Measurements from ENCODE around the gene STK4.

Gene STK4

DNA sequence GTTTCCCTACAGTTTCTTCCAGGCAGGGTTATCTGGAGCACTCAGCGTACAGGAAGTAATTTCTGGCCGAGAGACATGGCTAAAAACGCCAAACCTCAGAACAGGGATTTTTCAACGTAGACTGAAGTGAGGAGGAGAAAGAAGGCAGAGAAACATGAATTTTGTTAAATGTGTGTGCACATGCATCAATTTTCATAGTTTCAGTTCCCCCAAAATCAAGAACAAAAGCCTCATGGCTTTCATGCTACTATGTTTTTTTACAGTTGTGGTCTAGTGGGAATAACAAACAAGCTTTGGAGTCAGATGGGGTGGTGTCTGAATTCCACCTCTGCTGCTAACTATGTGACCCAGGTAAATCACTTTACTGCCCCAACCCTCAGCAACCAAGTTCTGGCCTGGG is 11.0 kb upstream of the STK4 start:
- DNase-seq, result no peak

DNA sequence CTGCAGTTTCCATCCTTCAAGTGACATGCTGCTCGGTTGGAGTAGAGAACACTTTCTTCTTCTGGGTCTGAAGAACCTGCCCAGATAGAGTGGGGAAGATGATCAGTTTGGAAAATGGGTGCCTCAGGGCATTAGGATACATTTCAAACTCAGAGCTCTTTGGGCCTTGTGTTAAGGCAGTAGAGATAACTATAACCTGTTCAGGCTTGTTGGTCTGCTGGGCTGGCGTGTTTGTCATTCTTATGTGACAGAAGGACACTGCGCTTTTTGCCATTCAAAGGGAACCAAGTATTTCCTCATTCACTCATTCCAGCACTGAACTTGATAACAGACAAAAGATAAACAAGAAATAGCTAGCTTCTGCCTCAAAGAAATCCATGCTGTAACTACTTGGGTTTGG is 9.9 kb upstream of the STK4 start:
- DNase-seq, result no peak

DNA sequence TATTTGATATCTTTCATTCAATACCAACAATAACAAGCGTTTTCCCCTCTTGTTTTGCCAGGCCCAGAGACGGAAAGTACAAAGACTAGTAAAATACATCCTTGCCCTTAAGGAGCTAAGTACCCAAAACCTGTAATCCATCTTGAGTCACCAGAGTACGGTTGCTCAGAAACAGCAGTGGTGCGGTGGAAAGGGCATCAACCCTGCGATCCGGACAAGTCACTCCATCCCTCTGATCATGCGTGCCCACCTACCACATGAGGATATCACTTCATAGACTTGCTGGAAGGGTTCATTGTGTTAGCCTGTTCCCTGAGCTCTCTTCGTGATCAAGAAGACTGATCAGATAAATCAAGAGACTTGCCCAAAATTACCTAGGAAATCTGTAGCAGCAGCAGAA is 8.0 kb upstream of the STK4 start:
- DNase-seq, result no peak

DNA sequence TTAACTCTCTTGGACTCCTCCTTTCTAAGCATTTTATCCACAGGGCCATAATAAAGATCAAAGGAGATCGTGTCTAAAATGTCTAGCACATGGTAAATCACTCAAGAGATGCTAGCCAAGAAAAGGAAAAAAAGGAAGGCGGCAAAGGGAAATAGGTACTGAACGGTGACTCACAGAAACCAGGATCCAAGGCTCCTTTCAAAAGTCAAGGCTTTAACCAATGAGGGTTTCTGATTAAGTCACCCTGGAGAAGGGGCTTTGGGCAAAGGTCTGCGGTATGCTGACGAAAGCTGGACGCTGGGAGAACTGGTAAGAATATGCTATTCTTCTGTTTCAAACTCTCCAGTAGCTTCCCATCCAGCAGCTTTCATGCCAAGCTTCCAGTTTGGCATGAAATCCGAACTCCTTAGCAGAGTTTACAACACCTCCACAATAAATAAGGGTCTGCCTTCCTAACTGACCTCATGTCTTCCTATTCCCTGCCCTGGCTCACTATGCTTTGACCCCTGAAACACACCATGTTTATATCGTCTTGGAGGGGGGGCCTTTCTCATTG is 7.2 kb upstream of the STK4 start:
- DNase-seq, result no peak

DNA sequence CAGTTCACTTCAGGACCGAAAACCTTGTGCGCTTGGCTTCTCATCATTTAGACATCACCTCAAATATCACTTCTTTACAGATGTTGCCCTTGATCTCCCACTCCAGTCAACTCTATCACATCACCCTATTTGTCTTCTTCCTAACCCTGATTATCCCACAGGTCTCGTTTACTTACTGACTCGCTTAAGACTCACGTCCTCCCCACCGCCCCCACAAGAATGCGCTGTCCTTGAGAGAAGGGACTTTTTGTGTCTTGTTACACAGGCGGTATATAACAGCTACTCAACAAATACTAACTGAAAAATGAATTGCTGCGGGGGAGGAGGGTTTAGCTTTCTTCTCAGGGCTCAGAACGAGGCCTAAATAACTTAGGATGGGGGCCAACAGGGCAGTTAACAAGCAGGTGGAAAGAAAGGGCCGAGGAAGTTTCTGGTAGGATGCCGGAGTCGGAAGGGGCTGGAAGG is 6.6 kb upstream of the STK4 start:
- peak; percentile 67 for DNase-seq

DNA sequence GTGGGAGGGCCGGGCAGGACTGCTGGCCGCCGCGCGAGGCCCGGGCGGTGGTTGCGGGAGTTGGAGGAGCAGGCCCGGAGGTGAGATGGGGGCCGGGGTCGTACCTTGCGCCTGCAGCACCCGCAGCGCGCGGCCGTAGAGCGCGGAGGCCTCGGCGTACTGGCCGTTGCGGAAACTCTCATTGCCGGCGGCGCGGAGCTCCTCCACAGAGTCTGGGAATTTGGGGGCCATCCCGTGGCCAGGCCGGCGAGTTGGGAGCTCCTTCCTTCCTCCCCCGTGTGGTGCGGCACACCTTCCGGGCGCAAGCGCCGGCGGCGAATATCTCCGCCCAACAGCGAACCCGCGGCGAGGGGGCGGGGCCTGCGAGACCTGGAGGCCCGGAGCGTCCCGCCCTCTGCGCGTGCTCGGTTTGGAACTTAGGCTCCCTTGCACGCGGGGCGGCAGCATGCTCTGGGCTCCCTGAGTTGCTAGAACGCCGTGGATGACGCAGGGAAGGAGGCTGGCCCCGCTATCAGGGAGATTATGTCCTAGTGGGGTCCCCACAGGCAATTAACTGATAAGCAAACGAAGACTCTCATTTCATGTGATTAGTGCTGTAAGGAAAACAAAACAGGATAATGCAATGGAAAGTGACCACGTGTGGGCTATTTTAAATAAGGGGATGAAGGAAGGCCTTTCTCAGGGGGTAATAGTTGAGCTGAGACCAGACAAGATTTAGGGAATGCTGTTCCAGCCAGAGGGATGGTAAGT is 6.0 kb upstream of the STK4 start, which contains the start of gene TOMM34:
Gene TOMM34 (minus strand): TSS at position 295 of the 750 bp plus-strand sequence. CDS start 64 bp downstream, at position 231.
- peak; percentile 98 for DNase-seq

DNA sequence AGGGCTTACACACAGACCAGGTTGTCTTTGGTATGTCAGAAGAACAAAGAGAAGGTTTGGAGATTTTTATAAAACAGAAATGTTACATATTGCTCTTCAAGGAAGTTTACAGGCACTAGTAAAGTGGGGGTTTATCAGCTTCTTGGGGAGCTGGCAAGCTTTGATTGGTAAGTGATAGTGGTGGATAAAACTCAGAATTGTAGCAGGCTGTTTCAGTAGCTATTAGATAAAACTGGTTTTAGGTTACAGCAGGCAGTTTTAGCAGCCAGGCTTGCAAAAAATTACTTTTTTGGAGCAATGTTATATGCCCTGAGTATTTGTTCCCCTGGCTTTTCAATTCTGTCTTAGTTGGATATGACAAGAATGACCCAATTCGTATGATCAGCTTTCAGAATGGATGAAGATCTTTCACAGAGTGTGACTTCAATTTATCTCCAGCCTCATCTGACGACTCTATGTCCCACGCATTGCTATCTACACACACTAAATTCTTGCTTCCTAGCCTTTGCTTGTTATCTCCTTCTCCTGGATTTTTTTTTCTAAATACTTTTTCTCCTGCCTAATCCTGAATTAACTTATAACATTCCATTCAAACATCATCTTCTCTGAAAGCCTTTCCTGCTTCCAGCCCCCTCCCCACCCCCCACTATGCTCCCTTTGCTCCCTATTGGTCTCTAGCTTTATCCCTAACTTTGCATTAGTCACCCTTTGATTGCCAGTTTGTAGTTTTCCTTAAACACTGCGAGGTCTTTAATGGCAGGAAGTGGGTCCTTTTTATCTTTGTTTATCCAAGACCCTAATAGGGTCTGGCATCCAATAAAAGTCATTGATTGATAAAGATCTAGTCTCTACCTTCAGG is 5.1 kb upstream of the STK4 start:
- DNase-seq, result peak; percentile 57

DNA sequence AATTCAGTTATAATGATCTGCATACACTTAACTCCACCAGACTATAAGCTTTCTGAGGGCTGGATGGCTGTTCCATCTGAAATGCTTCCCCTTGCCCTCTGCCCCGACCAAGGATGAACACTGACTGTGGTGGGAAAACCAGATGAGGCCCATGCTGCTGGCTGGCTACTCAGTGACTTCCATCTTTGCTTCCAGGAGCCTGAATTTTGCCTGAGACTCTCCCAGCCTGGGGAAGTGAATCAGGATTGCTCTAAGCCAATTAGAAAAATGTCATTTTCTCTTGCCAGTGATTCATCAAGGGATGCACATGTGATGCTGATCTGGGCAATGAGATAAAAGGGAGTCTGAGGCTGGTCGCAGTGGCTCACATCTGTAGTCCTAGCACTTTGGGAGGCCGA is 4.4 kb upstream of the STK4 start:
- DNase-seq, result peak; percentile 37

DNA sequence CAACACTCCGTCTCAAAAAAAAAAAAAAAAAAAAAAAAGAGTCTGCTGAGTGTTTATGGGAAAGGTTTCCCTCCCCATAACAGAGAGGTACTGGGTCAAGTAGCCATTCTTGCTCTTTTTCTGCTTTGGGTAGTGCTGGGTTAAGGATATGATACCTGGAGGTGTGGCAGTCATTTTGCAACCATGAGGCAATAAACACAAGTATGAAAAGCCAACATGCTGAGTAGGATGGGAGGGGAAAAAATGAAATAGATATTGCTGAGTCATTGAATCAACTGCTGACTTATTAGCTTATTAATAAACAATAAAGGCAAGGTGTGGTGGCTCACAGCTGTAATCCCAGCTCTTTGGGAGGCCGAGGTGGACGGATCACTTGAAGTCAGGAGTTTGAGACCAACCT is 3.8 kb upstream of the STK4 start:
- peak; percentile 22 for DNase-seq

DNA sequence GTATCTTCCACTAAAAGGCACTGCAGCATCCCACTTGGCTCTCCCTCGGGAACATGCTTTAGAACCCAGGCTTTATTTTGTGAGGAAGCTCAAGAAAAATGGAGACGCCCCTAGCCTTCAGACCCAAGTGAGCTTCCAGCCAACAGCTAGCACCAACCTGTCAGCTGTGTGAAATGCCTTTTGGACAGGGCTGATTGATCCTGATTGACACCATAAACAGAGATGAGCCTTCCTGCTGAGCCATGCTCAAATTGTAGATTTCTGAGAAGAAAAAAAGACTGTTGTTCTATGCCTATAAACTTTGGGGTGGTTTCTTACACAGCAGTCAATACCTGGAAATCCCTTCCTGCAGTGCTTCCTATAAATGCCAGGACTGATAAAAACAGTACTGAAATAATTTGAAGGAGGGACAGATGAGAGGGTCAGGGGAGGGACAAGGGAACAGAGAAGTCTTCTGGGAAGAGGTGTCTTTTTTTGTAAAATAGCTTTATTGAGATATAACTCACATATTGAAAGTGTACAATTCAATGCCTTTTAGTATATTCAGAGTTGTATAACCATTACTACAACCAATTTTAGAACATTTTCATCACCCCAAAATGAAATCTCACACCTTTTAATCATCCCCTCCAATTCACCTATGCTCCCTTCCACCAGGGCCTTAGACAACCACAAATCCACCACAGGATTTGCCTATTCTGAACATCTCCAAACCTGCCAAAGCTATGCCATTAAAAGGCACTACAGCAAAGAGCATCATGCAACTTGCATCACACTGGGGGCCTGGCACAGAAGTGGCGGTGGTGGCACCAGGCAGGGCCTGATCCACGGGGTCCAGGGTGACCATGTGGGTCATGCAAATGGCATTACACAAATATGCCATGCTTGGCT is 2.7 kb upstream of the STK4 start:
- DNase-seq, result peak; percentile 14

DNA sequence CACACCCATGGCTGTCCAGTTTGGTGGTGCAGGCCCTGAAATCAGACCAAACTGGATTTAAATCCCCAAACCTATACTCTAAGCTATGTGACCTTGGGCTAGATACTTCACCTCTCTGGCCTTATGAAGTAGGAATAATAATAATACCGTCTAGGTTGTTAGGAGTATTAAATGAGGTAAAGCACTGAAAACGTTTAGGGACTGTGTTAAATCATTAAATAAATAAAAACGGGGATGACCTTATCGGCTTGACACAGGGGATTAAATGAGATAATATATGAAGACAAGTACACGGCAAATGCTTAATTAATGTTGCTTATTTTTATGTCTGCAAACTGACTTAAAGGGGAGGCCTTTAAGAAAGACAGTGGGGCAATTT is 672 bp upstream of the STK4 start:
- DNase-seq, result no peak

DNA sequence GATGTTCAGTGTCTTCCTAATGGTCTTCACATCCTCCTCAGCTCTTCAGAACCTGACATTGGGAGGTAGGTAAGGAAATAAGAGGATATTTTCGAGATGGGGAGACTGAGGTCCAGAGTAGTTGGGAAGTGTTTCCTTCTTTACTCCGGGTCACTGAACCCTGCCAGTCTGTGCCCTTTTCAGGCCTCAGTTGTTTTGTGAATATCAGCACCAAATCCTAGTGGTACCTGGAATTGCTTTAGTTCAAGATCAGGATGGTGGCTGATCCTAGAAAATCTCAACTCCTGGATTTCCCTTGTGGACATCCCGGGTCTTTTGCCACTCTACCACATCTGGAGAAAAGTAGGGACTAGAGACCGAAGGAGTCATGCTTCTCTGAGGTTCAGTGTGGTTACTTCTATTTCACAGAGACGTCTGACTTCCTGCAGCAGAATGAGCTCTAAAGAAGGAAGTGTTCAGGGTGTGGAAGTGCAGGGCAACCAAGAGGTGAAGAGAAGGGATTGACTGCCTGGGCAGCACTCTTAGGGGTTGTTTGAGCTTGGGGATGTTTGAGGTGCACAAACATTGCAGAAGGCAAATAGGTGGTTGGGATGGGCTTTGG is 995 bp downstream of the STK4 start:
- peak; percentile 73 for DNase-seq

DNA sequence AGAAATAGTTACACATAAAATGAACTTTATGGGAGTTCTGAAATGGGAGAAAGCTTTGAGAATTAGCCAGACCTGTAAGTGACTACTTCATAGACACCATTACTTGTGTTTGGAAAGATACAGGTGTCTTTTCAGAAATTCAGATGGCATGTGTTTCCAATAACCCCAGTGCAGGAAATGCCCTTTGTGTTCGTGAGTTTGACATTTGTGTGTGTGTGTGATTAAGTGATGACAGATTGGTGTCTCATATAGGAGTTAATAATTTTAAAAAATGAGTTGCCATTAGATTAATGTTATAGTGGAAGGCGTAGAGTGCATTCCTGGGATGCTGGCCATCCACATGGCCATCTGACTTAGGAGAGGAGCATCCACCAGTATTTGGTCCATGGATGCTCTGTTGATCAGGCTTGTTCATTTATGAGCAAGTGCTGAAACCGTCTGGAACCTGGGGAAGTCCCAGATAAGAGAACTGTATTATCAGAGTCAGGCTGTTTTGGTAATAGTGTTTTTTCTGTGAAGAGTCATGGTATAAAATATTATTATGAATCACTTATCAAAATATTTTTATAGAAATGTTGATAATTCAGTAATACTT is 3.1 kb downstream of the STK4 start:
- peak; percentile 52 for DNase-seq

DNA sequence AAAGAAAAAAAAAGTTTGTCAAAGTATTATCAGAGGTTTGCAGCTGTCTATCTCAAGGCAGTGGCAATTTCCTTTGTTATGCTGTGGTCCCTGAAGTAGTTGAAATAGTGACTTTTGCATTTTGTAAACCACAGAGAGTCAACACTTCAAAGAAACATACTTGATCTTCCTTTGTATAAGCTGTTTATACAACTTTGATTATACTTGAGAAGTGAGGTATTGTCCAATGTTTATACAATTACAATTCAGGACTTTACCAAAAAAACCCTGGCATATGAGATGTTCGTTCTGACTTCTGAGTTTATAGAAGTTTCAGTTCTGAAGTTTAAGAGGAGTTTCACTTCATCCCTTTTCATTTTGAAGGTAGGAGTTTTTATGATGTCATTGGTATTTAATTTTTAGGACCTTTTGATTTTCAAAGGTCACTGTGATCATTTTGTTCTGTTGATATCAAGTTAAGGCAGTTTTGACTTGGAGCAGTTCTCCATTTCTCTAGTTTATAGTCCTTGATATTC is 4.0 kb downstream of the STK4 start:
- peak; percentile 83 for DNase-seq

DNA sequence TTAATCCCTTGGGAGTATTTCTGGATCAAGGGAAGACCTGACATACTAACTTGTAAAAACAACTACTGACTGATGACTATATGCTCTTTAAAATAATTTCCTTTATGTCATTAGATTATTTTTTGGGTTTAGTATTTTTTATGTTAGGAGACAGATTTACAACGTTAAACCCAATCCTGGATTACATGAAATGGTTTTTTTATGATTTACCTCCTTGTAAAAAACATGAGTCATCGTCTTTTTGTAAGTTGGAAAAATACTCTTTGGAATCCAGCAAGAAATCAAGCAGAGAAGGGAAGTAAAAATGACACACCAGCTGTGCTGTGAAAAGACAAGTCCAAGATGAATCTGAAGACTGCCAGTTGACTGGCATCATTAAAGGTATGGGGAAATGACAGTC is 6.7 kb downstream of the STK4 start:
- no peak for DNase-seq

DNA sequence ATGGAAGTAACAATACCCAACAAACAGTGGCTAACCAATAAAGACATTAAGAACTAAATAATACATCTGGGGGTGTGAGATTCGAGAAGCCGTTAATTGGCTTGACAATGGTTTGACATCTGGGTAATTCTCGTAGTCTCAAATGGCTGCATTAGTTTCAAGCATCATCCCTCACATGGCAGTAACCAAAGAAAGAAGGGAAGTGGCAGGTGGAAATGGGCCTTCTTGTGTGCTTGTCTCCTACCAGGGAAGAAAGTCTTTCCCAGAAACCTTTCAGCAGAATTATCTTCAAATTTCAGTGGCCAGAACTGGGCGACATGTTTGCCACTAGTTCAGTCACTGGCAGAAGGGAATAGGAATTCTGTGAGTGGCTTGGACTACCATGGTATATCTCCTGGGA is 10.4 kb downstream of the STK4 start:
- no peak for DNase-seq

DNA sequence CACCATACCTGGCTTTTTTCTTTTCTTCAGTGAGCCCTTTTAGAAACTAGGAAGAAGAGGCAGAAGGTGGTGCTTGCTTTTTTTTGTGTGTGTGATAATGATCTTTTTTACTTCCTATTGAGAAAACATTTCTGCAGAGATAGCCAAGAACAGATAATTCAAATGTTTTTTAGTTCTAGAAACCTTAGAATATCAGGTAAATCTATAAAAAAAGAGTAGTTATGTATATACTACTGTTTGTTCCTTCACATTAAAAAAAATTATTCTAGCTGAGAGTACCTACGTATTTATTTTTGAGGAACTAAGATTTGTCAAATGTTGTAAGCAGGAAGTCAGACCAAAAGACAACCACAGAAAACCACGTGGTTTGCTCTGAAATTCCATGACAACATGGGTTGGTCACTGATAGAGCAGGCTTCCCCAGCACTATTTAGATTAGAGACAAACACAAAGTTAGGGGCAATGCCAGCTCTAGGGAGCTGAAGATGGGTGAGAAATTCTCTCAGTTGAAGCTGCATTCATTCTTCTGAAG is 12.8 kb downstream of the STK4 start:
- peak; percentile 94 for DNase-seq

DNA sequence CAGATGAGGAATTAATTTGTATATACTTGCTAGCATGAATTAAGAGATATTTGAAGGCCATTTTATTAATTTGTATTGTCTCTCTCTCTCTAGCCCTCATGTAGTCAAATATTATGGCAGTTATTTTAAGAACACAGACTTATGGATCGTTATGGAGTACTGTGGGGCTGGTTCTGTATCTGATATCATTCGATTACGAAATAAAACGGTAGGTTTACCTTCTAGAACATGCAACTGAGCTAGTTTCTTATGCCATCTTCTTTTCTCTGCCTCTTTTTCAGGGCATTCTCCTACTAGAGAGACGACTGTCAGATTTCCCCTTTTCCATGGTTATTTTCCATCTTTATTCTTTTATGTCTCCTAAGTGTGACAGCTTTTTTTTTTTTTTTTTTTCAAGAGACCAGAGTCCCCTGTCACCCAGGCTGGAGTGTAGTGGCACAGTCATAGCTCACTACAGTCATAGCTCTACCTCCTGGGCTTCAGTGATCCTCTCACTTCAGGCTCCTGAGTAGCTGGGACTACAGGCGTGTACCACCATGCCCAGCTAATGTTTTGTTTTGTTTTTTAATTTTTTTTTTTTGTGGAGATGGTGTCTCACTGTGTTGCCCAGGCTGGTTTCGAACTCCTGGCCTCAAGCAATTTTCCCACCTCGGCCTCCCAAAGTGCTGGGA is 15.6 kb downstream of the STK4 start:
- no peak for DNase-seq

DNA sequence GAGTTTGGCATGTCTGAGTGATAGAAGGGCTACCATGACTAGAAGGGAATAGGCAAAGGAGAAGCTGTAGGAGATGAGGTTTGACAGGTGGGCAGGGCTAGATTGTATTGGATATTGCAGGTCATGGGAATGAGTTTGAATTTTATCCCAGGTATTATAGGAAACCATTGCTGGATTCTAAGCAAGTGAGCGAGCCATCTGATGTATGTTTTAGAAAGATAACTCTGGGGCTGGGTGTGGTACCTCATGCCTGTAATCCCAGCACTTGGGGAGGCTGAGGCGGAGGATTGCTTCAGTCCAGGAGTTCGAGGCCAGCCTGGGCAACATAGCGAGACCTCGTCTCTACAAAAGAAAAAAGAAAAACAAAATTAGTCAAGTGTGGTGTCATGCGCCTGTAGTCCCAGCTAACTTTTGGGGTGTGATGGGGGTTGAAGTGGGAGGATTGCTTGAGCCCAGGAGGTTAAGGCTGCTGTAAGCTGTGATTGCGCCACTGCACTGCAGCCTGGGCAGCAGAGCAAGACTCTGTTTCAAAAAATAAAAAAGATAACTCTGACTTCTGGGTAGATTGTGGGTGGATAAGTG is 16.9 kb downstream of the STK4 start:
- DNase-seq, result no peak

DNA sequence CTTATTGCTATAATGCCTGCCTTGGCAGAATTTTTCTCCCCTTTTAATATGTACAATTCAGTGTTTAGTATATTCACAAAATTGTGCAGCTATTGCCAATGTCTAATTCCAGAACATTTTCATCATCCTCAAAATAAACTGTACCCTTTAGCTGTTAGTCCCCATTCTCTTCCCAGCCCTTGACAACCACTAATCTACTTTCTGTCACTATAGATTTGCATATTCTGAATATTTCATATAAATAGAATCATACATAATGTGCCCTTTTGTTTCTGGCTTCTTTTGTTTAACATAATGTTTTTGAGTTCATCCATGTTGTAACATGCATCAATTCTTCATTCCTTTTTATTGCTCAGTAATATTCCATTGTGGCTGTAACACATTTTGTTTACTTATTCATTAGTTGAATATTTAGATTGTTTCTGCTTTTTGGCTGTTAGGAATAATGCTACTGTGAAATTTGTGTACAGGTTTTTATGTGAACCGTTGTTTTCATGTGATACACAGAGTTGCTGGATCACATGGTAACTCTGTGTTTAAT is 22.4 kb downstream of the STK4 start:
- no peak for DNase-seq
